HG02571 (cell line): Measurements from ENCODE around the gene ALDH3B1.

ENCODE experiments used
- ATAC-seq: cut with Tn5 transposase; IDR thresholded peaks from one replicate; pipeline ENCODE4 v1.9.1; 2021; ENCODE audit warnings: mild to moderate bottlenecking, moderate library complexity; ENCODE audit not compliant: unreplicated experiment

The ALDH3B1 gene

DNA sequence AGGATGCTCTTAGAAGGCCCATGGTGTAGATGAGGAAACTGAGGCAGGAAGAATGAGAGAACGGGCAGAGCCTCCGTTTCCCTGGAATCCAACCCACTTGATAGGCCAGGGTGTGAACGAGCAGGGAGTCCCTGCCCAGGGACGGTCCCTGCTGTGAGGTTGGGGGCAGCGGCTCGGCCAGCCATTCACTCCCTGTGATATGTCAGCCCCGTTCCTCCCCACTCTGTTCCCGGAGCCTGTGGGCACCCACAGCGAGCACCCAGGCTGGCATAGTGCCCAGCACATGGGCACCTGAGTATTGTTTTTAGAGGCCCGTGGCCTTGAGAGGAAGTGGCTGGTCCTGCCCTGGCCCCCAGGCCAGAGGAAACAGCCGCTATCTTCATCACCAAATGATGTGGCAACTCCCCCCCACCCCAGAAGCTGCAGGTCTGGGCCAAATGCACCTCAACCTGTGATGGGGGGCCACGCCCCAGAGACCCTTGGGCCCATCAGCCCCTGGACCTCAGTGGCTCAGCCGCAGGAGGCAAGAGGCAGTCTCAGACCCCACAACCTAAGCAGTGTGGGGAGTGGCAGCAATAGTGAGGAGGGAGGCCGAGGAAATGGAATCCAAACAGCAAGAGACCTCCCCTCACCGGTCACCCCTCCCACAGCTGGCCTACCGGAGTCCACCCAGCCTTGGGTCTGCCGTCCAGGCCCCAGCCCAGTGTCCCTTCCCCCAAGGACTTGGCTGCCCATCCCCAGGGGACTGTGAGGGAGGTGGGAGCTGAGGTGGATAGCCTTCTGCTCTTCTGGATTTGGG lies 2.1 kb downstream of the ALDH3B1 start:
- ATAC-seq, result no peak

DNA sequence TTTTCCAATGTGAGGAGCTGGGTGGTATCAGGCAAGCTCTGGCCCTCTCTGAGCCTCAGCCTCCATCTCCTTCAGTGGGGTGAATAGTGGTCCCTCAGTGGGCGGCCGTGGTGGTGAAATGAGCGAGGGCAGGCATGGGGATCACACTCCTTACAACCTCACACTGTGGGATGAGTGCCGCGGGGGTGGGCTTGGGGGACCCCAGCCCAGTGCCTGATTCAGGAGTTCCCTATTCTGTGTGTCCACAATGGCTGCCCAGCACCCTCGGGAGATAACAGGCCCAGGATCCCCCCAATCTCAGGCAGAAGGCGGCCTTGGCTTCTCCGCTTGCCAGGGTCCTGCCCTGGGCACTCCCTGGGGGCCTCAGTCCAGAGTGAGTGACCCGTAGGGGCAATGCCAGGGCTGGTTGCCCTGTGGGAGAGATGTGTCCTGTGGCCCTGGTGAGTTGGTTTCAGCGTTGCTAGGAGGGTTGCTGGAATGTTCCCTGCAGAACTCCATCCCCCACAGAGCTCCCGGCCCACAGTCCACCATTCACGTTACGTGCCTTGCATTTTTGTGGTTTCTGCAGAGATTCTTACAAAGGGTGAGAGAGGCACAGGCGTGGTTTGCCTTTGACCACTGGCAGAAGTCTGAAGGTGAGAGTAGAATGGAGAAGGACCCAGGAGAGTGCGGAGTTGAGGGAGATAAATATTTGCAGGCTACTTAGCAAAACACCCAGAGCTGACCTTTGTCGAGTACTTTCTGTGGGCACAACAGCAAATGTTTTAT lies 2.9 kb downstream of the ALDH3B1 start:
- no peak for ATAC-seq

DNA sequence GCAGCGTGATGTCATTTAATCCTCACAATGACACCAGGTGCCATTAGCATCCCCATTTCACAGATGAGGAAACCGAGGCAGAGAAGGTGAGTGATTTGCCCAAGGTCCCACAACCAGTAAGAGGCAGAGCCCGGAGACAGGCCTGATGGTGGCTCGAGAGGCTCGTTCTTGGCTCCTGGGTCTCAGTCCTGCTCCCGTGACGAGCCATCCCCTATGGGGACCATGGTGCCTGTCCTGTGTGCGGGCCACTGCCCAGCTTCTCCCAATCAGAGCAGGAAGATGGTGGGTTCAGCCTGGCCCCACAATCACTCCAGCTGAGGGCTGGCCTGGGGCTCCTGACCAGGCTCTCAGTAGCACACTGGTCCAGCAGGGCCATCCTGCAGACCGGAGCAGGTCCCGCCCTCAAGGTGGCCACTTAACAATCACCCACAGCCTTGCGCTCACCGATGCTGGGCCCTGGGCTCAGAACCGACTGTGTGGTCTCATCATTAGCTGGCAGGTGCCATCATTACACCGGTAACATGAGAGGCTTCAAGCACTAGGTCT lies 3.6 kb downstream of the ALDH3B1 start:
- no peak for ATAC-seq

DNA sequence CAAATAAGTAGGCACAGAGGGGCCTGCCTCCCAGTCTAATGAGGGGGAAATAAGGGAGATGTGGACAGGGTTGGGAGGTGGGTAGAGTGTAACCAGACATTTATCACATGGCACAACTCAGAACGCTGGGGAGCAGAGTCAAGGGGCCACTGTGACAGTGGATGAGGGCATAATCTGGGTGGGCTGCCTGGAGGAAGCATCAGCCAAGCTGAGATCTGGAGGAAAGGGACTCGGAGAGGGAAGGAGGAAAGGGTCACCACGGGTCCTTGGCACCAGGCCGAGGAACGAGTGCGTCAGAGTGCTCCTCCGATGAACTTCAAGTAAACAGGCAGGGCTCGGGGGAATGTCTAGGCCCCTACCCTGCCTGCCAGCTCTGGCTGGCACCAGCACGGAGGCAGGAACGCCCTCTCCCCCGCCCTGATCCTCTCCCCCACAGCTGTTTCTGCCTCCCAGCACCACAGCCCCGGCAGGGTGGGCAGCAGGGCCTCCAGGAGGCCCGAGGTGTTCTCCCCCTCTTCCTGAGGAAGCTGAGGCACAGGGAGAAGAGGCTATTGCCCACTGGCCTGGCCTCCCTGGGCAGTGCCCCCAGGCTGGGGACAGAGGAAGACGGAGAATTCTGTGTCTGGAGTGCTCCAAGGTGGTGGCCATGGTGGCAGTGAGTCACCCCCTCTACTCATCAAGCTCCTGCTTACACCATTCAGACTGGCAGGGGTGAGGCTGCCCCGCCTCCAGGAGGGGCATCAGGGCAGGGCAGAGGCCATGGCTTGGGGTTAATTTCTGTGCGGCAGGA lies 4.2 kb downstream of the ALDH3B1 start:
- no peak for ATAC-seq

DNA sequence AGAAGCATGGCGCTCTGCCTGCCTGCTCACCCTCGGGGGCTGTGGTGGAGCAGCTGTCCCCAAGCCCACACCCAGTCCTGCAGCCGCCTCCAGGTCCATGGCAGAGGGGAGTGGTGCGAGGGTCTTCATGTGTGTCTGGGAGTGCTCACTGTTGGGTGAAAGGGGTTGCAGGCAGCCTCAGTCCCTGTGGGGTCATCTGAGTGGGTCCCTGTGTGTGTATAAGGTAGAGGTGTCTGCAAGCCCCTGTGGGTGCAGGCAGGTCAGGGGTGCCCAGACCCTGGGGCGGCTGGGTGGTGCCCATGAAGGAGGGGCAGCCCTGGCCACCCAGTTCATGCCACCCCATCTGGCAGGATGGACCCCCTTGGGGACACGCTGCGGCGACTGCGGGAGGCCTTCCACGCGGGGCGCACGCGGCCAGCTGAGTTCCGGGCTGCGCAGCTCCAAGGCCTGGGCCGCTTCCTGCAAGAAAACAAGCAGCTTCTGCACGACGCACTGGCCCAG lies 4.9 kb downstream of the ALDH3B1 start:
- ATAC-seq, result no peak

DNA sequence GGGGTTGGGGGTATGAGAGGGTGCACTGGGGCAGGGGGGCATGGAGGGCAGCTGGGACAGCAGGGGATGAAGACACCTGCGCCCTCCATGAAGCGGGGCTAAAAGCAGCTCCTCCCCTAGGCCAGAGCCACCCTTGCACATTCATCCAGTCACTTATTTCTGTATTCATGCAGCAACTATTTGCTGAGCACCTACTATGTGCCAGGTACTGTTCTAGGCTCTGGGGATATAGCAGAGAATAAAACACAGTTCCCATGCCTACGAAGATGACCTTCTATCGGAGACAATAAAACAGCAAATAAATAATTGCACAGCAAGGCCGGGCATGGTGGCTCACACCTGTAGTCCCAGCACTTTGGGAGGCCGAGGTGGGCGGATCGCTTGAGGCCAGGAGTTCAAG lies 5.3 kb downstream of the ALDH3B1 start:
- no peak for ATAC-seq

DNA sequence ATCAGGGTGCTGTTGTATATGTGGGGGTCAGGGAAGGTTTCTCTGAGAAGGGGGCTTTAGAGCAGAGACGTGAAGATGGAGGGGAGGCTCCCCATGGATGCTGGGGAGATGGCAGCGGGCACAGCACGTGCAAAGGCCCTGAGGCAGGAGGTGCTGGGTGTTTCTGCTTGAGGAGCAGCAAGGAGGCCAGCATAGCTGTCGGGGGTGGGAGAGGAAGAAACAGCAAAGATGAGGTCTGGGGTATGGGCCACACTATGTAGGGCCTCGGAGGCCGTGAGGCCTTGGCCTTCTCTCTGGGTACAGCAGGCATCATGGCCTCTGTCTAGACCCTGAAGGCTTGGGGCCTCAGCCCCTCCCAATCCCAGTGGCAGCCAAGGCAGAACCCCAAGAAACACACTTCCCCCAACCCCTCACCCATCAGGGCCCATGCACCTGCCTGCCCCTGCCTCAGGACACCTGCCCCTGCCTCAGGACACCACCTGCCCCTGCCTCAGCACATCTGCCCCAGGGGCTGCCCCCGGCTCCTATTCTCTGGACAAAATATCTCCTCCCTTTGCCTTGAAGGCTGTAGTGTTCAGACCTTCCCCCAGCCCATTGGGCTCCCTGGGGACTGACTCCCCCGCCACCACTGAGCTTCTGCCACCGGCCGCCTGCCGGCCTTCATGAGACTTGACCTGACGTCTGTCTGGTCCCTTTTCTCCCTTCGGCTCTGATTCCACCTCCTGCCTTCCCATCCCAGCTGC lies 6.2 kb downstream of the ALDH3B1 start:
- no peak for ATAC-seq

DNA sequence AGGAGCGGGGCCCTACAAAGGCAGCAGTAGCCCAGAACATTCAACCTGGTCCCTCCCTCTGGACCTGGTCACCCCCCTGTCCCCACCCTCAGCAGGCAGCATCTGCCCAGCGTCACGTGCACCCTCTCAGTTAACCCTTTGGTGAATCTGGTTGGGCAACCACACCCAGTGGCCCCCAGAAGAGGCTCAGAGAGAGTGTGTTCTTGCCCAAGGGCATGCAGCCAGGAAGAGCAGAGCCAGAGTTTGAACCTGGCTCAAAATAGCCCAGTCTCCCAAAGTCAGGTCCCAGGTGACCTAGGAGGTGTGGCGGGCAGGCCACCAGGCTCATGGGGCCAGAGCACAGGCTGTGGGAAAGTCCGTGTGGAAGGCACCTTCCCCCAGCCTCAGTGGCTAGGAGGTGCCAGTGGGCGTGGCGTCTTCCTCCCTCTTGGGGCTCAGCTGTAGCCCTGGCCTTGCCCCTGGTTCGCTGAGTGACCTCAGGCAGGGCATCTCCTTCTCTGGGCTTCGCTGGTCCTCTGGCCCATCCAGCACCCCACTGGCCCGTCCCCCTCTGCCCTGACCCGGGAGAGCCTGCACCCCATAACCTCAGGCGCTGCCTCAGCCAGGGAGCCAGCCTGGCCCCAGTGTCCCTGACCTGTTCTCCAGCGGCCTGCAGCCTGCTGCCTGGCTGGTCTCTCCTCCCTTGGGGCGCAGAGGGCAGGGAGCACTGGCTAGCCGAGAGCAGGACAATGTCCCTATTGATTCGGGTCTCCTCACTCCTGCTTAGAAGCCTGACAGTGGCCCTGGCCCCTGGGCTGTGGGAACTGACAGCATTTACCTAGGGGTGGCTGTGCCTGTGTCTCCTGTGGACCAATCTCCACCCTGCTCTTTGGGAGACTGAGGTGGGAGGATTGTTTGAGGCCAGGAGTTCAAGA lies 7.0 kb downstream of the ALDH3B1 start:
- no peak for ATAC-seq

DNA sequence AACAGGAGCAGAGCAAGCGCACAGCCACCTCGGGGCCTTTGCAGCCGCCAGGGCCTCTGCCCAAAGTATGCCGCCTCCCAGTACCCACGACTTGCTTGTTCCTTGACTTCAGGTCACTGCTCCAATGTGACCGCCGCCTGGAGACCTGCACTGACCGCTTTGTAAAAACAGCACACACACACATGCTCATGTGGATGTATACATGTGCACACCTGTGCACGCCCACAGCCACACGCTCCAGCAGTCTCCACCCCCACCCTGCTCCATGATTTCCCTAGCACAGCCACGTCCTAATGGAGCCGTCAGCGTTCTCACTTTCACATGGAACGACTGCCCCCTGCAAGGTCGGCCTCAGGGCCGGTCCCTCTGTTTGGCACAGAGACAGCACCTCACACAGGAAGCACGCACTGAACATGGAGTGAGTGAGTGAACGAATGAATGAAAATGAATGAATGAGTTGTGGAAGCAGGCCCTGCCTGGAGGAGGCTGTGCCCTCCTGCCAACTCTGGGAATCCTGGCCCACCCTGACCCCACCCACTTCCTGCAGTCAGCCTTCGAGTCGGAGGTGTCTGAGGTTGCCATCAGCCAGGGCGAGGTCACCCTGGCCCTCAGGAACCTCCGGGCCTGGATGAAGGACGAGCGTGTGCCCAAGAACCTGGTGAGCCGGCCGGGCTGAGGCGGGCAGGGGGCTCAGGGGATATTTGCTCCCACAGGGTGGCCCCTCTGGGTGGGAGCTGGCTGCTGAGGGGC lies 8.0 kb downstream of the ALDH3B1 start:
- ATAC-seq, result no peak

DNA sequence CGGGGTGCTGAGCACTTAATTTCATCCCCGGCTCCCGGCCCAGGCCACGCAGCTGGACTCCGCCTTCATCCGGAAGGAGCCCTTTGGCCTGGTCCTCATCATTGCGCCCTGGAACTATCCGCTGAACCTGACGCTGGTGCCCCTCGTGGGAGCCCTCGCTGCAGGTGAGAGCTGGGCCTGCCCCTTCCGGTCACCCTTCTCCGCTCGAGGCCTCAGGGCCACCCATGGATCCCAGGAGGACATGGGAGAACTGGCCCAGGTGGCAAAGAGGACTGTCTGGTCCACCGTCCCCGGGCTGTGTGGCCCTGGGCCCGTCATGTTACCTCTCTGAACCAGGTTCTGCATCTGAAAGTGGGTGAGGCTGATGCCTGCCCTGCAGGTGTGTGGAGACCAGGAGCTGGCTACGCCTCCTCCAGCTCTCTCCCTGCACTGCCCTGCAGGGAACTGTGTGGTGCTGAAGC lies 8.6 kb downstream of the ALDH3B1 start:
- no peak for ATAC-seq

DNA sequence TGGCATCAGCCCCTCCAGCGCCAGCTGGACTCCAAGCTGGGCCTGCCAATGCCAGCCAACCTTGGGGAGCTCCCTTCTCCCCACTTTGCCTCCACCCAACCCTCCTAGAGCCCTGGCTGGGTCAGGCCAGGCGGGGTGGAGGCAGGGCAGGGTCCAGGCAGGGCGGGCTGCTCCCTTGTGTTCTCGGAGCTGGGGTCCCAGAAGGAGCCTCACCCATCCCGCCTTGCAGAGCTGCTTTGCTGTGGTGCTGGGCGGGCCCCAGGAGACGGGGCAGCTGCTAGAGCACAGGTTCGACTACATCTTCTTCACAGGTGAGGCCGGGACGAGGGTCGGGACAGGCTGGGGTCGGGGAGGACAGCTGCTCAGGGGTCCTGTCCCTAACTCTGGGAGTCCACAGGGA lies 9.4 kb downstream of the ALDH3B1 start:
- no peak for ATAC-seq

DNA sequence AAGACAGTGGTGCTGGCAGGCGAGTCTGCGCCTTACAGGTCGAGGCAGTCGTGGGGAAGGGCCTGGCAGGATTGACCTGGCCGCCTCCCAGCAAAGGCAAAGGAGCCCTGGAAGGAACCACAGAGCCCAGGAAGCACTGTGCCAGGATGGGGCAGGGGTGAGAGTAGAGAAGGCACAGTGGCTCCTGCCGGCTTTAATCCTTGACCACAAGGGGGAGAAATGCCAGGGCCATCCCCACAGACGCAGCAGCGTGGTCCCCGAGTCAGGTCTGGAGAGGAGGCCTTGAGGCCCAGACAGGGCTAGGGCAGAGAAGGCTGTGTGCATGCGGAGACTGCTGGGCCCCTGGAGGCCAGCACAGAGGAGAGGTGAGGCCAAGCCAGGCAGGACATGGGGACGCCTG lies 10.4 kb downstream of the ALDH3B1 start:
- ATAC-seq, result no peak

DNA sequence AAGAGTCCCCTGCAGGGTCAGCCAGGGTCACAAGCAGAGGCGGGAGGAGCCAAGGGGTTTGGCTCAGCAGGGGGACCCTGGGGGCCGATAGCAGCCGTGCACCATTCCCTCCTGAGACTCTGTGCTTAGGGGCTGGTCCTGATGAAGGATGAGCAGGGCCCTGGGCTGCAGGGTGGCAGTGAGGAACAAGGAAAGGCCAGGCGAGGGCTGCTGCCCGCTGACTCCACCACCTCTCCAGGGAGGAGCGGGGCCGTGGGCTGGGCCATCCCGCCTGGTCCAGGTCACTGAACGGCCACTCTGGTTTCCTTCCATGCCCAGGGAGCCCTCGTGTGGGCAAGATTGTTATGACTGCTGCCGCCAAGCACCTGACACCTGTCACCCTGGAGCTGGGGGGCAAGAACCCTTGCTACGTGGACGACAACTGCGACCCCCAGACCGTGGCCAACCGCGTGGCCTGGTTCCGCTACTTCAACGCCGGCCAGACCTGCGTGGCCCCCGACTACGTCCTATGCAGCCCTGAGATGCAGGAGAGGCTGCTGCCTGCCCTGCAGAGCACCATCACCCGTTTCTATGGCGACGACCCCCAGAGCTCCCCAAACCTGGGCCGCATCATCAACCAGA lies 11.2 kb downstream of the ALDH3B1 start:
- no peak for ATAC-seq

DNA sequence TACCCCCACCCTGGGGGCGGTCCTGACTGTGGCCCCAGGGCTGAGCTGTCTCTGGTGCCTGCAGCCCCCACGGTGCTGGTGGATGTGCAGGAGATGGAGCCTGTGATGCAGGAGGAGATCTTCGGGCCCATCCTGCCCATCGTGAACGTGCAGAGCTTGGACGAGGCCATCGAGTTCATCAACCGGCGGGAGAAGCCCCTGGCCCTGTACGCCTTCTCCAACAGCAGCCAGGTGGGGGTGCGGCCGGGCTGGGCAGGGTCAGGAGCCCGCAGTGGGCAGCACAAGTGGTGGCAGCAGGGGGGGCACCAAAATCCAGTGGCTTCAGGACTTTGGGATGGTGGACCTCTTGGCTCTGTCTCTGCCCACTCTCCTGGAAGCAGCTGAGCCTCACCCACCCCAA lies 12.4 kb downstream of the ALDH3B1 start:
- ATAC-seq, result no peak

DNA sequence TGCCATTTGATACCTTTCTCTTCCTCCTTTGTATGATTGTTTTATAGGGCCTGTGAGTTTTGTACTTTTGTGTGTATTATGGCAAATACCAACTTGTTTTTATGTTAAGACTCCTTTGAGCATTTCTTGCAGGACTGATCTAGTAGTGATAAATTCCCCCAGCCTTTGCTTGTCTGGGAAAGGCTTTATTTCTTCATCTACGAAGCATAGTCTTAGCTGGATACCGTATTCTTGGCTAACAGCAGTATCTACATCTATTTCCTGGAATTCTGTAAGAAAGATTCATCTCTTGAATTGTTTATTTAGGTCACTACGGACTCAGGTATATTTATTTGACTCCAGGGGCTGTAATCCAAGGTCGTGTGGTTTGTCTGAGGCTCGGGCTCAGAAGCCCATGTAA lies 14.4 kb downstream of the ALDH3B1 start:
- no peak for ATAC-seq

DNA sequence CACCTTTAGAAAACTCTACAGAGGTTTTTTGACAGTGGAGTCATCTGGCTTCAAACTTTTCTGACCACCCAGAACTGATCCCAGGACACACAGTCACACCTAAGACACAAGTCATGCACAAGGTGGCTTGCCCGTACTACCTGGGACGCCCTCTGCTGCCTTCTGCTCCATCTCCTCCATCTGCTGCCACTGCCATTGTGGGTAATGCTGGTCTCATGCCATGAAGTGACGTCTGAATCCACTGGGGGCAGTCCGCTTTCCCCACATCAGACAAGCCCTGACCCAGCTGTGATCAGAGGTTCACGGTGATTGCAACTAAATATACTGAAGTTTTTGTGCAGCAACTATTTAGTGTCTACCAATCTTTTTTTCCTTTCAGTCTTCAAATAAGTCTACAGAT lies 14.9 kb downstream of the ALDH3B1 start:
- ATAC-seq, result no peak

DNA sequence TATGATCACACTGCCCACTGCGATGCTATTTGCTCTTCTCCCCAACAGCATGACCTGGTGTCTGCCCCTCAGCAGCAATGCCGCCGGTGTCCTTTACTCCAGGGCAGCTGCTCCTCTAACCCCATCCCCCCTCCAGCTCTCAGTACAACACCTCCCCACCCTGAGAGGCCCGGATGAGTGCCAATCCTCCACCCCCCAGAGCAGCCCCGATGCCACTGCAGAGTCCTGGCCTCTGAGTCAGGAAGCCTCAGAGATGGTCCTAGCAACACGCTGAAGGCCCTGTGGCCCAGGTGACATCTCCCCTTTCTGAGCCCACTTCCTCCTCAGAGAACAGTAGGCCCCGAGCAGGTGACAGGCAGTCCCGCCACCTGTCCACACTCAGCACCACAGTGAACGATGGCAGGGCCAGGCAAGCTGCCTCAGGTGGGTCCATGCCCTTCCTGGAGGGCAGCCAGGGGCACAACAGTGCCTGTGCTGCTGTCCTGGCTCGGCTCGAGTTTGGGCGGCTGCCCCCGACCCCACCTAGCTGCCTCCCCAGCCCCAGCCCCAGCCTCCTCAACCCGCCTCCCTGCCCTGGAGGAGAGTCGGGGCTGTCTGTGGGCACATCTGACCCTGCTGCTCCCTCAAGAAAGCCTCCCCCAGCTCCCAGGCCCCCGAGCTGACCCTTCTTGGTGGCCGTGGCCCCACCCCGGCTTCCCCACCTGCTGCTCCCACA lies 16.4 kb downstream of the ALDH3B1 start:
- ATAC-seq, result no peak

DNA sequence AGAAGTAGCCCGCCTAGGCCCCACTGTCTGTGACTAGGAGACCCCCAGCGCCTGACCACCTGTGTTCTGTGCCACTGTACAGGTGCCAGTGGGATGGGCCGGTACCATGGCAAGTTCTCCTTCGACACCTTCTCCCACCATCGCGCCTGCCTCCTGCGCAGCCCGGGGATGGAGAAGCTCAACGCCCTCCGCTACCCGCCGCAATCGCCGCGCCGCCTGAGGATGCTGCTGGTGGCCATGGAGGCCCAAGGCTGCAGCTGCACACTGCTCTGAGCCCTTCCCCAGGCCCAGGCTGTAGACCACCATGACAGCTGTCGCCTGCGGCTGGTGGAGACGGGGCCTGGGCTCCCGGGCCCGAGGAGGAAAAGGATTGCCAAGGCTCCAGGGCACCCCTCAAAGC lies 17.5 kb downstream of the ALDH3B1 start:
- ATAC-seq, result no peak
